ENCODE results near the gene TRAP1.

The TRAP1 gene

DNA sequence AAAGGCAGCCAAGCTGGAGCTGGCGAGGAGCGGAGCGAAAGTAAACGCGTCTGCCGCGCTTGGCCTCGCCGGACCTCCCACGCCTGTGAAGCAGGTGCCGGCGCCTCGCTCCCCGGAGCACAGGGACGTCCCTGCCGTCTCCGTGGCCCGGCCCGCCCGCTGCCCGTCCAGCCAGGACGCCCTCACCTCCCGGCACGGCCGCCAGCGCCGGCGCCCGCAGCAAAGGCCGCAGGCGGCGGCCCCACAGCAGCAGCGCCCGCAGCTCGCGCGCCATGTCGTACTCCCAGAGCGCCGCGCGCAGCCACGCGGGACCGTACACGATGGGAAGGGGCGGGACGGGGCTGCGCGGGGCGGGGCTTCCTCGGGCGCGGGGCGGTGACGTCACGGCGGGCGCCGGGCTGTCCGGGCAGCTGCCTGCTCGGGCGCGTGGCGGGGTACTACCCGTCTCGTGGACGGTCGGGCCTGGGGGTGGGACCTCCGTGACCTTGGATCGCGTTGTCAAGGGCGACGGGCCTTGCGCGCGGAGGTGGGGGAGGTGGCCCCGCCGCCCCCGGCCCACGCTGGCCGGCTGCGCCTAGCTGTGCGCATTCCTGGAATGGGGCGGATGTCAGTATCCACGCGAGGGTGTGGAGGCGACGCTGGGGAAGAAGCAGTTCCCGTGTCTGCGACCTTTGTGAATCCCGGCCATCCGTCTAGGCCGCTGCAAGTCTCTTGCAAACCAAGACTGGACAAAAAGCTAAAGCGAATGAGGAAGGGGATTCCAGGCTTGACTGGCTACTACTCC, at the start of gene TRAP1:
Gene TRAP1 (minus strand): TSS at position 290 of the 784 bp plus-strand sequence. CDS start 16 bp downstream, at position 274.
- peak within 1 kb of the TSS; percentile 86 for H3K4me3 ChIP-seq (ENCODE audit: low read length)
- TF ChIP-seq CTCF (conservative IDR thresholded peaks at IDR 0.05; ENCODE audit: low read depth, low read length) = no peak
- DNase-seq (ENCODE audit: low read depth) = peak; percentile 19

DNA sequence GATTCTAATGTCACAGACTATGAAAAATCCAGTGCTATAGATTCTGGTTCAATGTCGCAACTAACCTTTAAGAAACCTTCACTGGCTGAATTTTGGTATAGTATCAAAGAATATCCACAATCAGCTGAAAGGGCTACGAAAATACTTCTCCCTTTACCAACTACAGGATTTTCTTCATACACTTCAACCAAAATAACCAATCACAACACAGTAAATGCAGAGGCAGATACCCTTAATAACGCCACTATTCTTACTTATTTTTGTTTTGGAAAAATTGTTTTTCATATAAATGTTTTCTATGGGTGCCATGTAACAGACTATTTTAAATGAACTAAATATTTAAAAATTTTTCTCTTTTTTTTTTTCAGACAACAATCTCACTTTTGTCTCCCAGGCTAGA, 48.9 kb upstream of the TRAP1 start:
- DNase-seq (ENCODE audit: low read depth) = no peak
- H3K4me3 ChIP-seq (ENCODE audit: low read length) = no peak overlapping the region
- no peak for TF ChIP-seq CTCF (conservative IDR thresholded peaks at IDR 0.05; ENCODE audit: low read depth, low read length)

DNA sequence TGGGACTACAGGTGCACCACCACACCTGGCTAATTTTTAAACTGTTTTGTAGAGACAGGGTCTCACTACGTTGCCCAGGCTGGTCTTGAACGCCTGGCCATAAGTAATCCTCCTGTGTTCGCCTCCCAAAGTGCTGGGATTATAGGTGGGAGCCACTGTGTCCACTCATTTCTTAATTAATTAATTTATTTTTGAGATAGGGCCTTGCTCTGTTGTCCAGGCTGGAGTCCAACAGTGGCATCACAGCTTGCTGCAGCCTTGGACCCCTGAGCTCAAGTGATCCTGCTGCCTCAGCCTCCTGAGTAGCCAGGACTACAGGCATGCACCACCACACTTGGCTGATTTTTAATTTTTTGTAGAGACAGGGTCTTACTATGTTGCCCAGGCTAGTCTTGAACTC, 47.1 kb upstream of the TRAP1 start:
- TF ChIP-seq CTCF (conservative IDR thresholded peaks at IDR 0.05; ENCODE audit: low read depth, low read length) = no peak
- no peak overlapping the region for H3K4me3 ChIP-seq (ENCODE audit: low read length)

DNA sequence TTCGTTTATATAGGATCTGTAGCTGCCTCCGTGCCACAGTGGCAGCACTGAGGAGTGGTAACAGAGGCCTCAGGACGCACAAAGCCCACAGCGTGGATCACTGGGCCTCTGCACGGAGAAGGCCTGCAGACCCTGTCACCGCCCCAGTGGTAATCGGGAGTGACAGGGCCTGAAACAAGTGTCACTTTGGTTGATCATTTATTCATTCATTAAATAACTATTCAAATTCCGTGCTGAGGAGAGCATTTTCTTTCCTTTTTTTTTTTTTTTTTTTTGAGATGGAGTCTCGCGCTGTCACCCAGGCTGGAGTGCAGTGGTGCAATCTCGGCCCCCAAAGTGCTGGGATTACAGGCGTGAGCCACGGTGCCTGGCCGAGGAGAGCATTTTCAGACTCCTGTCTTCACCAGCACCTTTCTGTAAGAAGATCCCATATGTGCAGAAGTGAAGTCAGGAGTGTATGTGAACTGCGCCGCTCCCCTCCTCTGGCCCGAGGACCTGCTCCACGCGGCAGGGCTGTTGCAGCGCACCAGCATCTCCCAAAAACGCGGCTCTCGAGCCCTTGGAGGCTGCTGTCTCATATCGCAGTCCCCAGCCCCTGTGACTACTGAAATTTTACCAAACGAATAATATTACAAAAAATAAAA, 44.9 kb upstream of the TRAP1 start:
- no peak for TF ChIP-seq CTCF (conservative IDR thresholded peaks at IDR 0.05; ENCODE audit: low read depth, low read length)
- no peak for DNase-seq (ENCODE audit: low read depth)
- H3K4me3 ChIP-seq (ENCODE audit: low read length) = no peak overlapping the region

More for the DNA sequence above, 47.1 kb upstream of the TRAP1 start:
- DNase-seq (ENCODE audit: low read depth) = no peak

- no peak overlapping the region for H3K4me3 ChIP-seq (ENCODE audit: low read length)
- no peak for TF ChIP-seq CTCF (conservative IDR thresholded peaks at IDR 0.05; ENCODE audit: low read depth, low read length)
- DNase-seq (ENCODE audit: low read depth) = no peak
These were observed 44.2 kb upstream of the TRAP1 start for GRCh38 chr16:3761375-3762106.

DNA sequence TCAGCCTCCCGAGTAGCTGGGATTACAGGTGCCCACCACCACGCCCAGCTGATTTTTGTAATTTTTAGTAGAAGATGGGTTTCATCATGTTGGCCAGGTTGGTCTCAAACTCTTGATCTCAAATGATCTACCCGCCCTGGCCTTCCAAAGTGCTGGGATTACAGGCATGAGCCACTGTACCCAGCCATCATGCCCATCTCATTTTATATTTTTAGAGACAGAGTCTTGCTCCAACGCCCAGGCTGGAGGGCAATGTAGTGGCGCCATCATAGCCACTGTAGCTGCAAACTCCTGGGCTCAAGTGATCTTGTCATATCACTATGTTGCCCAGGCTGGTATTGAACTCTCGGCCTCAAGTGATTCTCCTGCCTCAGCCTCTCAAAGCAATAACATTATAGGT, 43.2 kb upstream of the TRAP1 start:
- no peak for DNase-seq (ENCODE audit: low read depth)
- no peak overlapping the region for H3K4me3 ChIP-seq (ENCODE audit: low read length)
- TF ChIP-seq CTCF (conservative IDR thresholded peaks at IDR 0.05; ENCODE audit: low read depth, low read length) = no peak

All from retinal pigment epithelial cell (primary cell).